ENCODE data around the gene TSSK2. TPM values are rescaled to one million over a fixed set of nuclear protein-coding genes. Genes with fewer than 3 reads are reported as not detected.

The TSSK2 gene
- total RNA-seq, 2 donors from 2014 or later = not detected

GRCh38 chr22:19142394-19142793 lies 11.3 kb downstream of the TSSK2 start:
- H3K27ac Mint-ChIP-seq = no peak overlapping the region
- H3K4me3 ChIP-seq (ENCODE audit: low read length) = no peak overlapping the region
- WGBS, 2 experiments (ENCODE audit: insufficient coverage in 1 of 2, insufficient read length in 1 of 2) = 97 to 100% methylated on average over 3 to 9 of the region's 9 CpGs
- H3K36me3 ChIP-seq (ENCODE audit: control insufficient read depth, insufficient read depth, low read length) = peaks cover 43% of the 10 kb centered on the region
- no peaks in the 10 kb centered on the region for H3K9me3 ChIP-seq (ENCODE audit: control insufficient read depth, low read length)
- DNase-seq = no peak
- H3K4me1 Mint-ChIP-seq = peaks cover 5% of the 10 kb centered on the region
- no peaks in the 10 kb centered on the region for H3K9me3 Mint-ChIP-seq
- H3K9ac ChIP-seq (ENCODE audit: extremely low read depth, low read length, poor library complexity, severe bottlenecking) = no peak overlapping the region
- H3K36me3 Mint-ChIP-seq (ENCODE audit: low read depth) = peaks cover 27% of the 10 kb centered on the region
- H3K4me3 Mint-ChIP-seq = no peak overlapping the region
- no peak for TF ChIP-seq CTCF (conservative IDR thresholded peaks at IDR 0.05)
- H3K27me3 ChIP-seq (ENCODE audit: control insufficient read depth, insufficient read depth, low read length, poor library complexity, severe bottlenecking) = peaks cover 21% of the 10 kb centered on the region
- H3K27ac ChIP-seq (ENCODE audit: low read depth, low read length) = no peak overlapping the region
- H3K27me3 Mint-ChIP-seq (ENCODE audit: insufficient read depth) = peaks cover 26% of the 10 kb centered on the region
- no peaks in the 10 kb centered on the region for H3K4me1 ChIP-seq (ENCODE audit: control insufficient read depth, insufficient read depth, low read length)

- peaks cover 23% of the 10 kb centered on the region for H3K36me3 Mint-ChIP-seq (ENCODE audit: low read depth)
- H3K9ac ChIP-seq (ENCODE audit: extremely low read depth, low read length, poor library complexity, severe bottlenecking) = no peak overlapping the region
Measured at GRCh38 chr22:19143212-19143611, 12.1 kb downstream of the TSSK2 start.

GRCh38 chr22:19143967-19144400 lies 12.9 kb downstream of the TSSK2 start:
- Histone ChIP-seq H3K27ac (ENCODE audit: low read depth, low read length) (peak overlapping the region; percentile 47), H3K9ac (ENCODE audit: extremely low read depth, low read length, poor library complexity, severe bottlenecking) (peak overlapping the region; percentile 77), H3K36me3 (ENCODE audit: control insufficient read depth, insufficient read depth, low read length) (peaks cover 33% of the 10 kb centered on the region), H3K9me3 (ENCODE audit: control insufficient read depth, low read length) (no peaks in the 10 kb centered on the region), H3K4me1 (ENCODE audit: control insufficient read depth, insufficient read depth, low read length) (no peaks in the 10 kb centered on the region), H3K4me3 (ENCODE audit: low read length) (peak overlapping the region; percentile 91), H3K27me3 (ENCODE audit: control insufficient read depth, insufficient read depth, low read length, poor library complexity, severe bottlenecking) (peaks cover 37% of the 10 kb centered on the region)
- Mint-ChIP-seq H3K36me3 (ENCODE audit: low read depth) (peaks cover 21% of the 10 kb centered on the region), H3K4me1 (peaks cover 5% of the 10 kb centered on the region), H3K27me3 (ENCODE audit: insufficient read depth) (peaks cover 41% of the 10 kb centered on the region), H3K27ac (peak overlapping the region; percentile 88), H3K9me3 (no peaks in the 10 kb centered on the region), H3K4me3 (peak overlapping the region; percentile 94)
- TF ChIP-seq CTCF (conservative IDR thresholded peaks at IDR 0.05) = no peak
- WGBS, 2 experiments (ENCODE audit: insufficient coverage in 1 of 2, insufficient read length in 1 of 2) = 7 to 9% methylated on average over 10 to 17 of the region's 17 CpGs
- no peak for DNase-seq

More at GRCh38 chr22:19143212-19143611, 12.1 kb downstream of the TSSK2 start:
- peaks cover 34% of the 10 kb centered on the region for H3K27me3 Mint-ChIP-seq (ENCODE audit: insufficient read depth)
- H3K27me3 ChIP-seq (ENCODE audit: control insufficient read depth, insufficient read depth, low read length, poor library complexity, severe bottlenecking) = peaks cover 29% of the 10 kb centered on the region
- H3K27ac Mint-ChIP-seq = no peak overlapping the region
- H3K4me1 Mint-ChIP-seq = peaks cover 5% of the 10 kb centered on the region
- H3K4me3 ChIP-seq (ENCODE audit: low read length) = peak overlapping the region; percentile 91
- H3K9me3 ChIP-seq (ENCODE audit: control insufficient read depth, low read length) = no peaks in the 10 kb centered on the region
- peak overlapping the region; percentile 94 for H3K4me3 Mint-ChIP-seq
- no peaks in the 10 kb centered on the region for H3K9me3 Mint-ChIP-seq
- no peaks in the 10 kb centered on the region for H3K4me1 ChIP-seq (ENCODE audit: control insufficient read depth, insufficient read depth, low read length)
- no peak for TF ChIP-seq CTCF (conservative IDR thresholded peaks at IDR 0.05)
- DNase-seq = no peak
- WGBS, 2 experiments (ENCODE audit: insufficient coverage in 1 of 2, insufficient read length in 1 of 2) = 91 to 100% methylated on average over 2 to 4 of the region's 5 CpGs
- H3K36me3 ChIP-seq (ENCODE audit: control insufficient read depth, insufficient read depth, low read length) = peaks cover 38% of the 10 kb centered on the region
- H3K27ac ChIP-seq (ENCODE audit: low read depth, low read length) = no peak overlapping the region

All from endodermal cell (in vitro differentiated cells).